Glutamatergic neuron (in vitro differentiated cells): ENCODE measurements around the gene OR2AJ1. TPM values are rescaled to one million over a fixed set of nuclear protein-coding genes. Genes with fewer than 3 reads are reported as not detected.

Experiments used
- DNase-seq: peaks from one replicate; pipeline ENCODE4 v3.0.0; 2022
- H3K27ac Mint-ChIP-seq: one replicate; pipeline ENCODE4 v1.8.0; 2020; ENCODE audit warnings: mild to moderate bottlenecking, mixed read lengths, inconsistent platforms; ENCODE audit not compliant: unreplicated experiment
- H3K27me3 Mint-ChIP-seq: one replicate; pipeline ENCODE4 v1.8.0; 2020; ENCODE audit warnings: mild to moderate bottlenecking, moderate library complexity, mixed read lengths, inconsistent platforms; ENCODE audit not compliant: unreplicated experiment
- H3K36me3 Mint-ChIP-seq: one replicate; pipeline ENCODE4 v1.8.0; 2020; ENCODE audit warnings: mild to moderate bottlenecking, mixed read lengths, inconsistent platforms; ENCODE audit not compliant: unreplicated experiment
- H3K4me1 Mint-ChIP-seq: one replicate; pipeline ENCODE4 v1.8.0; 2020; ENCODE audit warnings: mild to moderate bottlenecking, low read depth, mixed read lengths, inconsistent platforms; ENCODE audit not compliant: unreplicated experiment
- H3K4me3 Mint-ChIP-seq: one replicate; pipeline ENCODE4 v1.8.0; 2020; ENCODE audit warnings: mild to moderate bottlenecking, mixed read lengths, inconsistent platforms; ENCODE audit not compliant: unreplicated experiment
- H3K9me3 Mint-ChIP-seq: one replicate; pipeline ENCODE4 v1.8.0; 2020; ENCODE audit warnings: mild to moderate bottlenecking, moderate library complexity, mixed read lengths, inconsistent platforms; ENCODE audit not compliant: unreplicated experiment
- total RNA-seq: library from RNA; stranded (reverse); fragmentation: NEBNext Ultra II Directional; extraction: Animal tissue kit (Norgen Biotek cat#: 25700); gene quantifications from one replicate; pipeline ENCODE4 v1.2.1, GENCODE V29; 2021; ENCODE audit not compliant: unreplicated experiment
- TF ChIP-seq, protein P1 (sequence below): fragments of 200-600 bp; sonication (generic); IDR thresholded peaks from one replicate; pipeline ENCODE4 v1.5.0; 2021; ENCODE audit not compliant: partially characterized antibody, unreplicated experiment

The OR2AJ1 gene
- total RNA-seq, 1 donor from 2014 or later = not detected

DNA sequence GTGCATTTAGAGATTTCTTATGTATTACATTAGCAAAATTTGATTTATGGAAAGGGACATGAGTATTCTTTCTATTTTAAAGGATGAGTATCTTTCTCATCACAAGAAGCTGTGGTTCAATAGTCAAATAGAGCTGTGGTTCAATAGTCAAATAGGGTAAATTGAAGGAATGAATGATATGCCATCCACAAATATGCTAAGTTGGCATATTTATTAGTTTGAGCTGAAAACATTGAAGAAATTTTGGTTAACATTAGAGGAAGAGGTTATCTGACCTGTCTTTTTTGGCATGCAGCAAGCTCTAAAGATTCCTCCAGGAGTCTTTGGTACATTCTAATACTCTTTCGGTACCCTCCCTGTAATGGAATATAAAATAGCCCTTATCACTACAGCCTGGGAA is 28.7 kb downstream of the OR2AJ1 start:
- DNase-seq = no peak
- Mint-ChIP-seq H3K9me3 (peaks cover 9% of the 10 kb centered on the region), H3K4me1 (no peaks in the 10 kb centered on the region), H3K27ac (no peak overlapping the region), H3K4me3 (no peak overlapping the region), H3K36me3 (no peaks in the 10 kb centered on the region), H3K27me3 (no peaks in the 10 kb centered on the region)
- TF ChIP-seq, protein P1, sequence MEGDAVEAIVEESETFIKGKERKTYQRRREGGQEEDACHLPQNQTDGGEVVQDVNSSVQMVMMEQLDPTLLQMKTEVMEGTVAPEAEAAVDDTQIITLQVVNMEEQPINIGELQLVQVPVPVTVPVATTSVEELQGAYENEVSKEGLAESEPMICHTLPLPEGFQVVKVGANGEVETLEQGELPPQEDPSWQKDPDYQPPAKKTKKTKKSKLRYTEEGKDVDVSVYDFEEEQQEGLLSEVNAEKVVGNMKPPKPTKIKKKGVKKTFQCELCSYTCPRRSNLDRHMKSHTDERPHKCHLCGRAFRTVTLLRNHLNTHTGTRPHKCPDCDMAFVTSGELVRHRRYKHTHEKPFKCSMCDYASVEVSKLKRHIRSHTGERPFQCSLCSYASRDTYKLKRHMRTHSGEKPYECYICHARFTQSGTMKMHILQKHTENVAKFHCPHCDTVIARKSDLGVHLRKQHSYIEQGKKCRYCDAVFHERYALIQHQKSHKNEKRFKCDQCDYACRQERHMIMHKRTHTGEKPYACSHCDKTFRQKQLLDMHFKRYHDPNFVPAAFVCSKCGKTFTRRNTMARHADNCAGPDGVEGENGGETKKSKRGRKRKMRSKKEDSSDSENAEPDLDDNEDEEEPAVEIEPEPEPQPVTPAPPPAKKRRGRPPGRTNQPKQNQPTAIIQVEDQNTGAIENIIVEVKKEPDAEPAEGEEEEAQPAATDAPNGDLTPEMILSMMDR = no peak

DNA sequence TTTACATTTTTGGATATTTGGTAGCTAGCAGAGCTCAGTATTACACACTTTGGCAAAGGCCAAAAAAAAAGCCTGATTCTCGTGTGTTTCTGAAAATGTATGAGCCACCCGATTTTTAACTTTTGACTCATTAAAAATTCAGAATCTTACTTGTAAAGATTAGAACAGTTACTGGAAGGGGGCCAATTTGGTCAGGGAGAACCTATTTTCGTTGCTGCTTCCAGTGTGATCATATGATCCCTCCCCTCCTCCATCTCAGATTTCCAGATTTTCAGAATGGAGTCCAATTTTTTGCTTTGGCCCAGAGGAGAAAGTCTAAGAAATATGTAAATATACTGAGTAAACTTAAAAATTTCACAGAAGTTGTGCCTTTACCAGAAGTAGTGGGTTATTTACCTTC is 37.1 kb downstream of the OR2AJ1 start:
- TF ChIP-seq, protein P1 = no peak
- Mint-ChIP-seq H3K36me3 (no peaks in the 10 kb centered on the region), H3K4me1 (no peaks in the 10 kb centered on the region), H3K27ac (no peak overlapping the region), H3K9me3 (peaks cover 4% of the 10 kb centered on the region), H3K27me3 (peaks cover 1% of the 10 kb centered on the region), H3K4me3 (no peak overlapping the region)
- no peak for DNase-seq

- no peaks in the 10 kb centered on the region for H3K36me3 Mint-ChIP-seq
- TF ChIP-seq, protein P1 = no peak
- no peaks in the 10 kb centered on the region for H3K4me1 Mint-ChIP-seq
- peaks cover 1% of the 10 kb centered on the region for H3K27me3 Mint-ChIP-seq
- no peak overlapping the region for H3K4me3 Mint-ChIP-seq
- no peak overlapping the region for H3K27ac Mint-ChIP-seq
- peaks cover 4% of the 10 kb centered on the region for H3K9me3 Mint-ChIP-seq
- DNase-seq = no peak
These were observed 38.4 kb downstream of the OR2AJ1 start for GRCh38 chr1:247962911-247963588.

GRCh38 chr1:247964933-247965332 is 40.2 kb downstream of the OR2AJ1 start, which contains the start of gene OR2AK2:
Gene OR2AK2 (plus strand): TSS chr1:247965233. CDS start chr1:247965377, 144 bp downstream.
- Mint-ChIP-seq H3K27ac (no peak within 1 kb of the TSS), H3K36me3 (no peaks in the 10 kb centered on the region), H3K4me3 (no peak within 1 kb of the TSS), H3K27me3 (peaks cover 1% of the 10 kb centered on the region), H3K4me1 (no peaks in the 10 kb centered on the region), H3K9me3 (peaks cover 5% of the 10 kb centered on the region)
- DNase-seq = no peak
- TF ChIP-seq, protein P1 = no peak

- Mint-ChIP-seq H3K36me3 (no peaks in the 10 kb centered on the region), H3K9me3 (peaks cover 2% of the 10 kb centered on the region), H3K4me3 (no peak overlapping the region), H3K27me3 (no peaks in the 10 kb centered on the region), H3K27ac (no peak overlapping the region), H3K4me1 (no peaks in the 10 kb centered on the region)
- TF ChIP-seq, protein P1 = no peak
- DNase-seq = no peak
These were observed 42.0 kb downstream of the OR2AJ1 start for GRCh38 chr1:247966532-247967204.
